GM18519 (cell line): ENCODE results near the gene CHERP.
"Not testable (repeated sequence)": the region's sequence is repeated elsewhere in the genome, so short reads cannot be mapped to it uniquely, and the experiment has no call there.

Experiments
- ATAC-seq: cut with Tn5 transposase; IDR thresholded peaks from one replicate; pipeline ENCODE4 v1.9.1; 2021; ENCODE audit warnings: mild to moderate bottlenecking, moderate library complexity; ENCODE audit not compliant: unreplicated experiment, low FRiP score

Gene CHERP

DNA sequence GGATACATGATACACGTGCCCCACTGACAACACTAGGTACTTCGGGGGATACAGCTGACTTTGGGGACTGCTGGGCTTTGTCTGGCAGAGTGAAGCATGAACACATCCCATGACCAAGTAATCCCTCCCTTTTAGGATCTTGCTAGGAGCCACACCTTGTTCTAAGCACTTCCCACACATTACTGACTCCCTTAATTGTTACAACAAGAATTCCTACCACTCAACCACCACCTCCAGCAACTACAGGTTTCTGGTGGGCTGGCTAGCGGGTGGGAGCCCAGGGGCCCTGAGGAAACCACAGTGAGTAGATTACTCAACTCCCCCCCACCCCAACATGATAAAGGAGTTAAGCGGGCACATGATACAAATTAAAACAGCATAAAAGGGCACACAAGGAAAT, 37.1 kb upstream of the CHERP start:
- ATAC-seq: no peak

- no peak for ATAC-seq
Observed at GRCh38 chr19:16577531-16577985, 35.3 kb upstream of the CHERP start.

DNA sequence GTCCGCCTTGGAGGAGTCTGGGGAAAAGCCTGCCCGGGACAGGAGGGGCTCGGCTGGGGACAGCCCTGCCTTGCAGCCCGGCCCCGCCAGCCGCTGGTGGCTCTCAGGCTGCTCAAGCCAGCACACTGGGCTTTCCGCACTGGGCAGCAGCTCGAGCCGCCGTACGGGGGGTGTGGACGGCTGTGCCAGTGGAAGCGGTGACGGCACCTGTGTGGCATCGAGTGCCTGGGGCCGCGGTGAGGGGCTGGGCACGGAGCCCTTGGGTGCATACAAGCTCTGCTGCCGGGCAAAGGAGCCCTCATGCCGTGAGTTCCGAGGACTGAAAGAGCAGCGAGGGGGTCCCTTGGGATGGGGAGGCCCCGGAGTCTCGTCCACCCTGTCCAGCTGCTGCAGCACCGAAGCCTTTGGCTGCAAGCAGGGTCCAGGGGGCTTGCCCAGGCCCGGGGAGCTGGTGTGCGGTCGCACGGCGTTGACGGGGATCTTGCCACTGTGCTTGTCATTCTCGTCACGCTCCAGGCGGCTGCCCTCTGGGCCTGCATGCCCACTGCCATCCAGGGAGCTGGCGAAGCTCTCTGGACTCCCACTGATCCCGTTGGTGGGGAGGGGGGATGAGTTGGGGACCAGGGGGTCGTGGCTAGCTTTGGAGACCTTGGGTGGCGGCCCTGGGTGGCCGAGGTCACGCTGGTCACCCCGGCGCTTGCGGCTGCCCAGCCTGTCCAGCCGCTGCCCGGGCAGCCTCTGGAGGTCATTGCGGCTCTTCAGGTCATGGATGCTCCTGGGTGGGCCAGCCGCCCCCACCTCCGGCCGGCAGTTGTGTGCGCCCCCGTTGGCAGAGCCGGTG, 34.7 kb upstream of the CHERP start:
- no peak for ATAC-seq

- no peak for ATAC-seq
Observed at GRCh38 chr19:16575861-16576689, 33.8 kb upstream of the CHERP start.

- ATAC-seq: no peak
Observed at GRCh38 chr19:16575282-16575681, 33.0 kb upstream of the CHERP start.

GRCh38 chr19:16573925-16574324, 31.7 kb upstream of the CHERP start:
- ATAC-seq: no peak

- ATAC-seq: no peak
Observed at GRCh38 chr19:16573296-16573695, 31.1 kb upstream of the CHERP start.

GRCh38 chr19:16572332-16573211, 30.3 kb upstream of the CHERP start, which contains the start of gene SLC35E1:
SLC35E1 (minus strand) TSS chr19:16572415; CDS start chr19:16572364, 51 bp downstream.
- peak; percentile 73 for ATAC-seq

DNA sequence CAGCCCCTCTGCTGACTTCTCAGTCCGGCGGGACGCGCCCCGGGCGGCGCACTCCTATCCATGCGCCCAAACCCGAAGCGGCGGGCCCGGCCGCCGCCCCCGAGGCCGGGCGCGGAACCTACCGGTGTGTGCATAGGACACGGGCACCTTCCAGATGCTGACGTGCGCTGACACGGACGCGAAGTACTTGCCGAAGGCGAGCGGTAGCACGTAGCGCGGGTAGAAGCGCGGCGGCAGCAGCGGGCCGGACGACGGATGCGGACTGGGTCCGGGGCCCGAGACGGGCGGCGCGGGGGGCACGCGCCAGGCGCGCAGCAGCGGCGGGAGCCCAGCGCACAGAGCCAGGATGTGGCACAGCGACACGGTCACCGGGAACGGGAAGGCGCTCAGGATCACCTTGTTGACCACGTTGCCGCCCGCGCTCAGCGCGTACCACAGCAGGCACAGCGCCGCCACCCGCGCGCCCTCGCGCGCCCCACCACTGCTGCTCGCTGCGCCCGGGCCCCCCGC, 29.6 kb upstream of the CHERP start:
- peak; percentile 20 for ATAC-seq

DNA sequence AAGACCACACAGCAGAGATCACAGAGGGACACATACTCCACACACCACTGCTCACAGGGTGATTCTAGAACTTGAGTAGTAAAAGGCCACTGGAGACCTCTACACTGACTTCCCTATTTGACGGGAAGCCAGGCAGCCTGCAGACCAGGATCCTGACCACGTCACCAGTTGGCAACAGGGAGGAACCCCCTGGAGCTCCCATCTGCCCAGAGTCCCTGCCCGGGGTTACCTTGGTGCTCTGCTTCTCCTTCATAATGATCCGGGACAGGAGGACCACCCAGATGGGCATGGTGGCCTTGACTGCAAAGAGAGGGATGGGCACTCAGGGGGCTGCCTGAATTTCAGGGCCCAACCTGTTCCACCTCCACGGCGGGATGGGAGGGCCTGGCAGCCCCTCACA, 29.0 kb upstream of the CHERP start:
- ATAC-seq: no peak

DNA sequence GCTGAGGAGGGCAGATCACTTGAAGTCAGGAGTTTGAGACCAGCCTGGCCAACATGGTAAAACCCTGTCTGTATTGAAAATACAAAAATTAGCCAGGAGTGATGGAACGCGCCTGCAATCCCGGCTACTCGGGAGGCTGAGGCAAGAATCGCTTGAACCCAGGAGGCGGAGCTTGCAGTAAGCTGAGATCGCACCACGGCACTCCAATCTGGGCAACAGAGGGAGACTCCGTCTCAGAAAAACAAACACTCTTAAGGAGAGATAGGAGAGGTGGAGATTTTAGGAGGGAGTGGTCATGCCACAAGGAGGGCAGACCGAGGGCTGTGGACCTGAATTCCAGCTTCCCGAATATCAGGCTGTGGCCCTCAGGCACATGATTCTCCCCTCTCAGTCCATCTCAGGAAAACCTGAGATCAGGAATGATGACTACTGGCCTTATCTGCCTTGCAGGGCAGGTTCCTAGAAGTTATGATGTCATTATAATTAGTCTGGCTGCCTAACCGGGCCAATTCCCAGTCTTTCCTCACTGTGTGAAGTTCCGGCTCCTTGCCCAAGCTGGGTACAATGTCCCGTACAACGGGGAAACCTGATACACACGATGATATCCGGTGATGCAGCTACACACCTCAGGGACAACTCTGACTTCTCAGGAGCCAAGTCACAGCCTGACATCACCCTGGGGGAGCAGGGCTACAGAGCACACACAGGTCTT, 27.5 kb upstream of the CHERP start:
- no peak for ATAC-seq

DNA sequence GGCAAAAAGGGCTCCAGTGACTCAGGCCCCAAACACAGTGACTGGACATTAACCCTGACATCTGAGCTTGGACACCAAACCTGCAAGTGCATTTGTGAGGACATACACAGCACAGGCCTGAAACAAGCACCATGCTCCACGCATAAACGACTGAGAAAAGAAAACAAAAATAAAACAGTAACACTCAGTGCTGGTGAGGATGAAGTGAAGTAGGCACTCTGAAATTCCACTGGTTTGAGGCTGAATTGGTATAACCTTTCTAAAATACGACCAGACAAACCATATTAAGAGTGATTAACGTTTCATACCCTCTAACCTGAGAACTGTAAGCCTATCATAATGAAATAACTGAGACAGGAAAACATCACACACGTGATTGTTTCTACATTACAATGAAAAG, 24.5 kb upstream of the CHERP start:
- no peak for ATAC-seq

- no peak for ATAC-seq
Observed at GRCh38 chr19:16566161-16566560, 23.9 kb upstream of the CHERP start.

DNA sequence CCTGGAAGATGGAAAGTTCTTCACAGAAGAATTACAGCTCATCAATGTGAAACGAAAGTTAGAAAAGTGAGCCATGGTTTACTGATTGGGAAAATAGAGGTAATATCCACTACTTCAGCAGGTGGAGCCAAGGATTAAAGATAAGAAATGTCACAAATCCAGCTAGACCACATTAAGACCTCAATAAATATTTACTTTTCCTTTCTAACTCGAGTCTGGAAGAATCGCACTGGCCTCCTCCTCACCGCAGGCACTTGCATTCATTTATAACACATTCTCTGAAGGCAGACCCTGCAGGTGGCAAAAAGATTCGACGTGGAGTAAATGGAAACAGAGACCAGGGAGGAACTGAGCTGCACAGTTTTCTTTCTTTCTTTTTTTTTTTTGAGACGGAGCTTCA, 22.6 kb upstream of the CHERP start:
- ATAC-seq: no peak

DNA sequence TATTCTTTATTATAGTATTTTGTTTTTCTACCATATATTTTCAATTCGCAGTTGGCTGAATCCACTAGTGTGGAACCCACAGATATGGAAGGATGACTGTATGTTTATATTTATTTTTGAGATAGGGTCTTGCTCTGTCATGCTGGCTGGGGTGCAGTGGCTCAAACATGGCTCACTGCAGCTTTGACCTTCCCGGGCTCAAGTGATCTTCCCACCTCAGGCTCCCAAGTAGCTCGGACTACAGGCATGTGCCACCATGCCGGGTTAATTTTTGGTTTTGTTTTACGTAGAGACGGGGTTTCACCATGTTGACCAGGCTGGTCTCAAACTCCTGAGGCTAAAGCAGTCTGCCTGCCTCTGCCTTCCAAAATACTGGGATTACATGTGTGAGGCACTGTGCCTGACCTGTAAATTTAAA, 20.4 kb upstream of the CHERP start:
- ATAC-seq: no peak

GRCh38 chr19:16561382-16561781, 19.1 kb upstream of the CHERP start:
- no peak for ATAC-seq

DNA sequence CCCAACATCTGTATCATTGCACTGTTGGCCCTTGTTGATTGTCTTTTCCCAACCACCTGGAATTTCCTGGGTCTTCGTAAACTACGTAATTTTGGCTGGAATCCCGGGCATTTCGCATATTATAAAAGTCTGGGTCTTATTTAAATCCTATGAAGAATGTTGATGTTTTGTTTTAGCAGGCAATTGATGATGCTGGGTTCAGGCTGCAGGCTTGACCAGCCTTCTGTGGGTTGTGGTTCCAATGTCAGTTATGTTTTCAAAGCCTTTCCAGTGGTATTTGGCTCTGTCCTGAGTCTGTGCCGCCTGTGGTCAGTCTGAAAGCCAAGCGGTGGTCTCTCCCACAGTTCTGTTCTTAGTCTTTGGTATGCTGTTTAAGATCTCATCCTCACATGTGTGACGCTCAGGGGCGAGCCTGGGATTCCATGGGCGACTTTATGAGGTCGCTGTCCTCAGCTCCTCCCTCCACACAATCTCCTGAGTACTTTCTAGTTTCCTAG, 17.6 kb upstream of the CHERP start:
- ATAC-seq: no peak

GRCh38 chr19:16554776-16555175, 12.5 kb upstream of the CHERP start:
- ATAC-seq: no peak

DNA sequence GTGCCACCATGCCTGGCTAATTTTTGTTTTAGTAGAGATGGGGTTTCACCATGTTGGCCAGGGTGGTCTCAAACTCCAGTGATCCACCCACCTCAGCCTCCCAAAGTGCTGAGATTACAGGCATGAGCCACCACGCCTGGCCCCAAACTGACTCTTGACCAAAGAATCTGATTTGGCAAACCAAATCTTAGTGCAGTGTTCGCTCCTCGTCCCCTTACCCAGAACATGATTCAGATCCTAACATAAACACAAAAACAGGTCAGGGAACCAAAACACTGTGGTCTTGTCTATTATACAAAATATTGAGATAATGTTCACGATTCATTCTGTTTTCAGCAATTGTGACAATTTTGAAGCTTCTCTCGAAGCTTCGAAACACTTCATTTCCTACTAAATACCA, 9.7 kb upstream of the CHERP start:
- ATAC-seq: not testable (repeated sequence)
